HCT116 (cell line): ENCODE data around the gene G3BP2. TPM values are rescaled to one million over a fixed set of nuclear protein-coding genes. Genes with fewer than 3 reads are reported as not detected.

Experiments
- ATAC-seq: fragments of 200-7000 bp; cut with Tn5 transposase; 2 replicates; pipeline ENCODE4 v1.9.1; 2020; ENCODE audit warnings: mild to moderate bottlenecking, moderate library complexity
- BruUV-seq: library from RNA; stranded (reverse); fragments of 400-500 nt; replicated peaks from 2 replicates; lab custom pipeline; 2021; lab: Mats Ljungman, UMichigan
- CTCF ChIA-PET: fragments of 300-600 bp; sonication (Branson Sonifier 250); formaldehyde crosslinking; loops from one replicate; lab custom pipeline; 2021; ENCODE audit warnings: antibody characterized with exemption; lab: Charles Lee
- POLR2A ChIA-PET: fragments of 300-600, 350-600 bp; sonication (Branson Sonifier 250); formaldehyde crosslinking; loops from one replicate; lab custom pipeline; 2021; ENCODE audit warnings: antibody characterized with exemption; lab: Charles Lee
- RAD21 ChIA-PET, 2 experiments: fragments of 300-600 bp; sonication (Branson Sonifier 250); formaldehyde crosslinking; loops; one replicate each; lab custom pipeline; 2023; ENCODE audit warnings: low total read pairs in 2 of 2; ENCODE audit not compliant: uncharacterized antibody in 2 of 2, unreplicated experiment in 2 of 2, low non-redundant PET in 1 of 2; lab: Charles Lee
- DNase-seq: peaks from one replicate; pipeline ENCODE4 v3.0.0-alpha.2; 2010; ENCODE audit warnings: low read depth, low spot score
- H2AFZ ChIP-seq: fragments of 200-600 bp; shearing (Covaris generic), sonication (generic); 2 replicates; pipeline ENCODE4 v1.6.1; 2017; ENCODE audit warnings: low read depth, mixed run types, mixed read lengths, antibody characterized with exemption, low read length; ENCODE audit not compliant: poor library complexity, severe bottlenecking
- H3K27ac ChIP-seq: 2 replicates; pipeline ENCODE4 v1.5.1; 2012; ENCODE audit warnings: low read depth, low read length
- H3K27me3 ChIP-seq: fragments of 200-600 bp; sonication (generic); 2 replicates; pipeline ENCODE4 v1.6.1; 2016; ENCODE audit warnings: mixed run types, low read length, mixed read lengths; ENCODE audit not compliant: insufficient read depth
- H3K36me3 ChIP-seq, 2 experiments: fragments of 200-500 bp in 1 of 2; fragments of 200-600 bp in 1 of 2; sonication (Bioruptor generic) in 1 of 2; sonication (generic) in 1 of 2; 2 replicates each; pipeline versions ENCODE4 v1.5.1 to v1.6.1; 2014 to 2016; ENCODE audit warnings: low read length in 2 of 2, inconsistent platforms in 1 of 2, mixed read lengths in 1 of 2, mixed run types in 1 of 2; ENCODE audit not compliant: insufficient read depth in 2 of 2, control insufficient read depth in 1 of 2
- H3K4me1 ChIP-seq, 2 experiments: fragments of 200-600 bp in 1 of 2; sonication (generic) in 1 of 2; 2 replicates each; pipeline versions ENCODE4 v1.5.1 to v1.6.1; 2012 to 2017; ENCODE audit warnings: low read length in 2 of 2, inconsistent platforms in 1 of 2, mild to moderate bottlenecking in 1 of 2, mixed read lengths in 1 of 2, mixed run types in 1 of 2, moderate library complexity in 1 of 2; ENCODE audit not compliant: insufficient read depth in 2 of 2, control insufficient read depth in 1 of 2
- H3K4me2 ChIP-seq: fragments of 200-600 bp; sonication (generic); 2 replicates; pipeline ENCODE4 v1.6.1; 2017; ENCODE audit warnings: mixed run types, low read length, mixed read lengths
- H3K4me3 ChIP-seq, 2 experiments: fragments of 200-600 bp in 1 of 2; sonication (generic) in 1 of 2; replicated peaks in 1 of 2; 2 replicates each; pipeline ENCODE4 v1.5.1; 2011 to 2016; ENCODE audit warnings: low read length in 2 of 2, control low read depth in 1 of 2, low read depth in 1 of 2, mild to moderate bottlenecking in 1 of 2, mixed read lengths in 1 of 2, mixed run types in 1 of 2
- H3K79me2 ChIP-seq: fragments of 200-600 bp; sonication (generic); 2 replicates; pipeline ENCODE4 v1.6.1; 2017; ENCODE audit warnings: mild to moderate bottlenecking, mixed run types, low read length, moderate library complexity, mixed read lengths; ENCODE audit not compliant: insufficient read depth
- H3K9ac ChIP-seq: fragments of 200-600 bp; sonication (generic); 2 replicates; pipeline ENCODE4 v1.6.1; 2016; ENCODE audit warnings: low read length, mixed read lengths
- H3K9me2 ChIP-seq: fragments of 200-600 bp; sonication (generic), shearing (Covaris generic); 2 replicates; pipeline ENCODE4 v1.6.1; 2017; ENCODE audit warnings: mixed run types, mild to moderate bottlenecking, moderate library complexity; ENCODE audit not compliant: insufficient read depth
- H3K9me3 ChIP-seq, 2 experiments: fragments of 200-500 bp in 1 of 2; fragments of 200-600 bp in 1 of 2; sonication (Bioruptor generic) in 1 of 2; sonication (generic) in 1 of 2; 2 replicates each; pipeline ENCODE4 v1.6.1; 2014 to 2017; ENCODE audit warnings: low read length in 2 of 2, mixed read lengths in 2 of 2, inconsistent platforms in 1 of 2, low read depth in 1 of 2, mild to moderate bottlenecking in 1 of 2, mixed run types in 1 of 2, moderate library complexity in 1 of 2; ENCODE audit not compliant: control insufficient read depth in 1 of 2, insufficient read depth in 1 of 2
- H4K20me1 ChIP-seq: fragments of 200-600 bp; sonication (generic), shearing (Covaris generic); 2 replicates; pipeline ENCODE4 v1.6.1; 2017; ENCODE audit warnings: mixed run types, mild to moderate bottlenecking, moderate library complexity; ENCODE audit not compliant: insufficient read depth
- ATF3 ChIP-seq: IDR thresholded peaks from 2 replicates; pipeline ENCODE4 v1.6.1; 2012
- CBX3 ChIP-seq: IDR thresholded peaks from 2 replicates; pipeline ENCODE4 v1.6.1; 2012; ENCODE audit warnings: low read depth
- CEBPB ChIP-seq: IDR thresholded peaks from 2 replicates; pipeline ENCODE4 v1.6.1; 2012; ENCODE audit warnings: low read depth
- CTCF ChIP-seq, 3 experiments: fragments of 200-600 bp in 1 of 3; sonication (generic) in 1 of 3; IDR thresholded peaks in 2 of 3; conservative IDR thresholded peaks in 1 of 3; 2 replicates each; pipeline ENCODE4 v1.5.1; 2012 to 2017; ENCODE audit warnings: low read depth in 2 of 3, low read length in 2 of 3, antibody characterized with exemption in 1 of 3, borderline replicate concordance in 1 of 3, control low read depth in 1 of 3, mild to moderate bottlenecking in 1 of 3, mixed read lengths in 1 of 3, mixed run types in 1 of 3, moderate library complexity in 1 of 3; ENCODE audit not compliant: insufficient read depth in 1 of 3
- EZH2 ChIP-seq: fragments of 200-600 bp; sonication (generic); IDR thresholded peaks from 2 replicates; pipeline ENCODE4 v1.6.1; 2017; ENCODE audit warnings: antibody characterized with exemption, mixed run types
- FOSL1 ChIP-seq: IDR thresholded peaks from 2 replicates; pipeline ENCODE4 v1.6.1; 2012; ENCODE audit warnings: low read depth
- JUND ChIP-seq: IDR thresholded peaks from 2 replicates; pipeline ENCODE4 v1.6.1; 2012
- MAX ChIP-seq: IDR thresholded peaks from 2 replicates; pipeline ENCODE4 v1.6.1; 2012
- POLR2A ChIP-seq: IDR thresholded peaks from 2 replicates; pipeline ENCODE4 v1.7.0; 2011; ENCODE audit warnings: borderline replicate concordance; ENCODE audit not compliant: insufficient read depth, insufficient read length; ENCODE audit errors: extremely low read depth
- POLR2AphosphoS5 ChIP-seq: IDR thresholded peaks from 2 replicates; pipeline ENCODE4 v1.6.1; 2011; ENCODE audit warnings: mild to moderate bottlenecking, low read depth, low read length, moderate library complexity
- RAD21 ChIP-seq: IDR thresholded peaks from 2 replicates; pipeline ENCODE4 v1.6.1; 2012; ENCODE audit warnings: low read depth, mild to moderate bottlenecking
- REST ChIP-seq: IDR thresholded peaks from 2 replicates; pipeline ENCODE4 v1.6.1; 2012; ENCODE audit warnings: low read depth
- SIN3A ChIP-seq: IDR thresholded peaks from 2 replicates; pipeline ENCODE4 v1.6.1; 2012; ENCODE audit warnings: low read depth
- SRF ChIP-seq: IDR thresholded peaks from 2 replicates; pipeline ENCODE4 v1.6.1; 2012; ENCODE audit warnings: low read depth
- TCF7L2 ChIP-seq: IDR thresholded peaks from 2 replicates; pipeline ENCODE4 v1.7.0; 2011; ENCODE audit warnings: borderline replicate concordance, inconsistent platforms; ENCODE audit not compliant: insufficient read depth, insufficient read length; ENCODE audit errors: extremely low read depth
- YY1 ChIP-seq: IDR thresholded peaks from 2 replicates; pipeline ENCODE4 v1.6.1; 2011; ENCODE audit warnings: low read length, low read depth, moderate library complexity, mild to moderate bottlenecking; ENCODE audit not compliant: insufficient replicate concordance; ENCODE audit errors: extremely low read depth
- ZFX ChIP-seq: fragments of 450-650 bp; IDR thresholded peaks from 2 replicates; pipeline ENCODE4 v1.6.1; 2017
- ZNF274 ChIP-seq: fragments of 200-500 bp; sonication (Bioruptor generic); IDR thresholded peaks from 2 replicates; pipeline ENCODE4 v1.6.1; 2014; ENCODE audit warnings: mild to moderate bottlenecking, low read depth, low read length, inconsistent platforms
- intact Hi-C: fragments of 100-400 bp; cut with micrococcal nuclease; formaldehyde crosslinking; loops from 2 replicates; pipeline ENCODE4 v1.10.0; 2022
- total RNA-seq: library from RNA; stranded (reverse); gene quantifications from one replicate; pipeline ENCODE4 v1.2.1, GENCODE V29; 2021; ENCODE audit not compliant: unreplicated experiment

Gene G3BP2
- total RNA-seq, 1 experiment from 2014 or later: 153 TPM

GRCh38 chr4:75621715-75622114, 51.5 kb downstream of the G3BP2 start:
- intact Hi-C loops: no loop called here
- CTCF ChIA-PET: no interaction called here

More at GRCh38 chr4:75621715-75622114, 51.5 kb downstream of the G3BP2 start:
- DNase-seq (no peak), ATAC-seq (no peak)
- POLR2A ChIA-PET: no interaction called here
- Histone ChIP-seq H3K9me2 (no peaks in the 10 kb centered on the region), H3K4me3 (no peak overlapping the region), H3K27me3 (no peaks in the 10 kb centered on the region), H3K79me2 (no peaks in the 10 kb centered on the region), H3K9me3 (no peaks in the 10 kb centered on the region), H3K36me3 (no peaks in the 10 kb centered on the region; a peak in 1 of 4 replicates), H4K20me1 (no peaks in the 10 kb centered on the region), H3K4me1 (no peaks in the 10 kb centered on the region), H3K27ac (no peak overlapping the region), H2AFZ (no peak overlapping the region), H3K4me2 (no peak overlapping the region), H3K9ac (no peak overlapping the region)
- RAD21 ChIA-PET: no interaction called here
- no peak for TF ChIP-seq CEBPB
- TF ChIP-seq RAD21: no peak
- no peak for TF ChIP-seq ZFX
- no peak for TF ChIP-seq YY1
- TF ChIP-seq JUND: no peak
- TF ChIP-seq ZNF274: no peak
- TF ChIP-seq POLR2AphosphoS5: no peak
- no peak for TF ChIP-seq SRF
- no peak for TF ChIP-seq REST
- TF ChIP-seq MAX: no peak
- TF ChIP-seq ATF3: no peak
- no peak for TF ChIP-seq CTCF (IDR thresholded peaks at IDR 0.05 in 2 of 3, conservative IDR thresholded peaks at IDR 0.05 in 1 of 3; ENCODE audit: borderline replicate concordance in 1 of 3, insufficient read depth in 1 of 3, low read depth in 2 of 3, low read length in 2 of 3)
- TF ChIP-seq EZH2: no peak
- no peak for TF ChIP-seq POLR2A
- TF ChIP-seq TCF7L2: no peak
- TF ChIP-seq SIN3A: no peak
- no peak for TF ChIP-seq CBX3
- TF ChIP-seq FOSL1: no peak
- BruUV-seq: no TSS peak
